CD4-positive, alpha-beta T cell treated with Interleukin-15 for 4 hours (primary cell): Measurements from ENCODE around the gene ANTXRL.
"Not testable (repeated sequence)": the region's sequence is repeated elsewhere in the genome, so short reads cannot be mapped to it uniquely, and the experiment has no call there.

Source experiments
- DNase-seq: peaks from one replicate; pipeline ENCODE4 v3.0.0-alpha.2; 2020; ENCODE audit warnings: low spot score

Gene ANTXRL

DNA sequence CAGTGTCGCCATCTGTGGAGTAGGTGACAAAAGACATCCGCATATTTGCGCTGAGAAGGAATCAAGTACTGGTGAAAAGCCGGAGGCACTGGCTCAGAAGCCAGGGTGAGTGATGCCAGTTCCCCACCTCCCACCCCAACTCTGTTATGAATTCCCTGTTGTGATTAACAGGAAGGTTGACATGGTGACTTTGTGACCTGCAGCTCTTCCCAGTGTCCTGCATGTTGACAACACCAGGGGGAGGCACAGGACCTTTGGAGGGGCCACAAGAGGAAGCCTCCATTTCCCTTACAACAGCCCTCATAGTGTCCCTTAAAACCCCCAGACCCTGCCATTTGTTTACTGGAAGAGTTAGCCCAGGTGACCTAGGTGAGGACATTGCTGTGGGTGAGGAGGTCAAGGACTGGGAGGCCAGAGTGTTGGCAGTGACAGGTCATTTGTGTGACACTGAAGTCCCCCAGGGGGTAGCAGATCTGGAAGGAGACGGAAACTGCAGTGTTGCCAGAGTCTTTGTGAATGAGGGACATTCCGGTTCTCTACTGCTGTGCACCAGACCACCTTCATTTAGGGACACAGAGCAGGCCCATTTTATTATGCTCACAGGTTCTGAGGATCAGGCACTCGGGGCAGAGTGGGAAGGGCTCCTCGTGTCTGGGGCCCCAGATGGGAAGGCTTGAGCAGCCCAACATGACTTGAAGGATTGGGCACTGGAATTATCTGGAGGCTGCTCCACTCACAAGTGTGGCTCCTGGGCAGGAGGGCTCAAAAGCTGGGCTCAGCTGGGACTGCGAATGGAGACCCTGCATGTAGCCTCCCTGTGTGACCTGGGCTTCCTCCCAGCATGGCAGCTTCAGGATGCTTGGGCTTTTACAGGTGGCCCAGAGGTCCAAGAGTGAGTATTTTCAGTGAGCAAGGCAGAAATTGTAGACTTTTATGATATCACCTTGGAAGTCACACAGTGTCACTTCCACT is 13.0 kb upstream of the ANTXRL start:
- no peak for DNase-seq

DNA sequence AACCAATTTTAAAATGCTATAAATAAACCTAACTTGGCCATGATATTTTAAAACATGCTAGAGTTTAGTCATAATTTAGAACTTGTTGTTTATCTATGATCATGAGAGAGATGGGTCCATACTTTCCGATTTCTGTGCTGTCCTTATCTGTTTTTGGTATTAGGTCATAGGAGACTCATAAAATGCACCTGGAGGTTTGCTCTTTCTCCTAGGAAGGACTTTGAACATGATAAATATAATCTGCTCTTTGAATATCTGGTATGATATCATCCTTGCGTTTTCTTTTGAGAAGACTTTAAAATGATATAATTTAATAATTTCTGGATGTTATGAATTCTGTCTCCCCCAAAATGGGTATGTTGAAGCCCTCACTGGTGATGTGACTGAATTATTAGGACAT is 9.0 kb upstream of the ANTXRL start:
- DNase-seq, result no peak

DNA sequence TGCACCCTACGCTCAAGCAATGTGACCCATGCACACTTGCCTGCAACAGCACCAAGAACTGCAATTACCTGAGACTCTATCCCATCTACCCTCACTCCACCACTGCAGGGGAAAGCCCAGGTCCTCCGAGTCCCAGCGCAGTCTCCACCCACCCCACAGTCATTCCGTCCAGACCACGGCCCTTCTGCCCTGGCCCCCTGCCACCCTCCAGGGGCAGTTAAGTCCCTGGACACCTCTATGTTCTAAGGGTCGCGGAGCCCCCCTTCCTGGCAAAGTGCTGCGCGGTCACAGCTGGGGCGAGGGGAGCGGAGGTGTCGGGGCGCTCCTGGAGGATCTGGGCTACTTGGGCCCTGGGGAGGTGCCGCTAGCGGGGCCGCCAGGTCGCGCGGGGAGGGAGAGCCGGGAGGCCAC is 4.4 kb upstream of the ANTXRL start:
- DNase-seq, result not testable (repeated sequence)

DNA sequence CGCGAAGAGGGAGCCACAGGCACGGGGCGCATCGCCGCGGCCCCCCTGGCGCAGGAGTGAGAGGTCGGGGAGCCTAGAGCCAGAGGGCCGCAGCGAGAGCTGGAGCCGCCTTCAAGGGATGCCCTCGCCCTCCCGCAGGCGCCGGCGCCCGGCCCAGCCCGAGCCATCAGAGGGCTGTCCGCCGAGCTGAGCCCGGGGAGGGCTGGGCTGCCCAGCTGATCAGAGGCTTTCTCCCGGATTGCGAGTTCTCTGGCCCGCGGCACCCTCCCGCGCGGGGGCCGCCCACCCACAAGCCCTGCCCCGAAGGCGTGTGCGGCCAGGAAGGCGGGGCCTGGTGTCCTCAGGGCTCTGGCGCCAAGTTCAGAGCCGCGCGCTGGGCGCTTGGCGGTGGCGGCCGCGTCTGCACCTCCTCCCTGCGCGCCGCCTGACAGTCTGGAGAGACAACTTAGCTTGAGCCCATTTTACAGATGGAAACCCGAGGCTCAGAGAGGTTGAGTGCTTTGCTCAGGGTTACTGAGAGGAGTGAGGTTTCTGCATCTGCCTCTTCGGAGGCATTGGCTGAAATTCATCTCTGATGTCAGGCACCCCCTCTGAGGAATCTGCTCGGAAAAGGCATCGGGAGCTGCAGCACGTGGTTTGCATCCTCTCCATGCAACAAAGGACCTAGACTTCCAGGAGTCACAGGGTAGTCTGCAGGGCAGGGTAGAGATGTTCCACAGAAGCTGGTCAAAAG is 3.8 kb upstream of the ANTXRL start:
- DNase-seq, result peak; percentile 70

DNA sequence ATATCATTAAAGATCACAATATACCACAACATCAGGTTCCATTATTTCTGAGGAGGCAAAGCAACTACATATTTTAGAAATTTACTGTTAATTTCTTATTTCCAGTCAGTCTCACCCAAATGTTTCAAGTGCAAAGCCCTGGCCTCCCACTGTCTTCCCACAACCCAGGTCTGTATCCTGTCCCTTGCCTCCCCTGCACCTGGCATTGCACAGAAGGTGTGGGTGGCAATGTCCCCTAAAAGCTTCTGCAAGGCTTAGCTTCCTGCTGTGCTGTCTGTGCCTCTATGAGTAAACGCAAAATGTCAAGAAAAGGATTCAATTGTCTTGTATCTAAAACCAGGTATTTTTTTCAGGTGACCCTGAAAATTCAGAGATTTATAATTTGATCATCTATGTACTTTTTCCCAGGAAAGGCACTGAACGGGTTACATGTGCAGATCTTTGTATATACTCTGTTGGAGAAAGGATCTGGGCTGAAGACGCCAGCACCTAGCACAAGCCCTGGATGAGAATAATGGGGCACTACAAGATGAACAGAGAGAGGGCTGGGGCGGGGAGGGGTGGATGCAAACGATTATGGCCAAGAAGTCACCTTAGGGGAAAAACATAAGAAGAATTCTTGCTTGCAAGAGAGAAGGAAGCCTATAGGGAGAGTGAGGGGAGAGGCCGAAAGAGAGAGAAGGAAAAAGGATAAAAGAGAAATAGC is 3.1 kb upstream of the ANTXRL start:
- DNase-seq, result no peak

DNA sequence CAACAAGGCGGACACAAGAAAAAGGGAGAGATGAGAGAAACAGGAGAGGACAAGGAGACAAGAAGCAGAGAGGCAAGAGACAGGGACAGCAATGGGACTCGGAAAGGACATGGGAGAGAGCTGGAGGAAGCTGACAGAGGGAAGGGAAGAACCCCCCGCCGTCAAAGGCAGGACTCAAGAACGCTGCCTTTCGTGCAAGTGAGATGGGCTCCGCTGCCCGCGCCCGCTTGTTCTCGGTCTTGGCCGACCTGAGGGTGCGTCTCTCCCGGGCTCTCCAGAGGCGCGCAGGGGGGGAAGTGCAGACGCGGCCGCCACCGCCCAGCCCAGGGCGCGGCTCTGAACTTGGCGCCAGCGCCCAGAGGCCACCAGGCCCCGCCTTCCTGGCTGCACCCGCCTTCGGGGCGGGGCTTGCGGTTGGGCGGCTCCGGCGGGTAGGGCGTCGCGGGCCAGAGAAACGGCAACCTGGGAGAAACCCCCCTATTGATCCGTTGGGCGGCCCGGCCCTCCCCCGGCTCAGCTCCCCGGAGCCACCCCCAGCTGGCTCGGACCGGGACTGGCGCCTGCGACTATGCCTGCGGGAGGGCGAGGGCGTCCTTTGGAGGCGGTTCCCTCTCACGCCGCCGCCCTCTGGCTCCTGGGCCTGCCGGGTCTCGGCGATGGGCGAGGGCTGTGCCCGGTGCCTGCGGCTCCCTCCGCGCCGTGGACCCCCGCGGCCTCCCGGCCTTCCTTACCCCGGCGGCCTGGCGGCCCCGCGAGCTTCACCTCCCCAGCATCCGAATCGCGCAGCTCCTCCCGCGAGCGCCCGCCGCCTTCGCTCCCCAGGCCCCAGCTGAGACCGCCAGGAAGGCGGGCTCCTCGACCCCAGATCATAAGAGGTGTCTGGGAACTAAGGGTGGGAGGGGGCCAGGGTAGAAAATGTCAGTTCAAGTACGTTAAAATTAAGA is 2.2 kb upstream of the ANTXRL start:
- DNase-seq, result peak; percentile 71

DNA sequence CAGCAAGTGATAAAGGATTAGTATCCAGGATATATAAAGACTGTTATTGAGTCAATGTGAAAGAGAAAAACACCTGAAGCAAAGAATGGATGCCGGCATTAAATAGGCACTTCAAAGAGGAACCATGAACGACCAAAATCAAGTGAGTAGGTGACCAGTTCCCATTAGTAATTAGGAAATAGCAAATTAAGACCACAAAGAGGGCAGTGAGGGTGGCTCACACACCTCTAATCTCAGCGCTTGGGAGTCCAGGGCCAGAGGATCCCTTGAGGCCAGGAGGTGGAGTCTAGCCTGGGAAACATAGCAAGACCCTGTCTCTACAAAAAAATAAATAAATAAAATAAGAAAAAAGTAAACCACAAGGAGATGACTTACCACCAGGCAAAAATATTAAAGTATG is 1.5 kb upstream of the ANTXRL start:
- DNase-seq, result no peak

DNA sequence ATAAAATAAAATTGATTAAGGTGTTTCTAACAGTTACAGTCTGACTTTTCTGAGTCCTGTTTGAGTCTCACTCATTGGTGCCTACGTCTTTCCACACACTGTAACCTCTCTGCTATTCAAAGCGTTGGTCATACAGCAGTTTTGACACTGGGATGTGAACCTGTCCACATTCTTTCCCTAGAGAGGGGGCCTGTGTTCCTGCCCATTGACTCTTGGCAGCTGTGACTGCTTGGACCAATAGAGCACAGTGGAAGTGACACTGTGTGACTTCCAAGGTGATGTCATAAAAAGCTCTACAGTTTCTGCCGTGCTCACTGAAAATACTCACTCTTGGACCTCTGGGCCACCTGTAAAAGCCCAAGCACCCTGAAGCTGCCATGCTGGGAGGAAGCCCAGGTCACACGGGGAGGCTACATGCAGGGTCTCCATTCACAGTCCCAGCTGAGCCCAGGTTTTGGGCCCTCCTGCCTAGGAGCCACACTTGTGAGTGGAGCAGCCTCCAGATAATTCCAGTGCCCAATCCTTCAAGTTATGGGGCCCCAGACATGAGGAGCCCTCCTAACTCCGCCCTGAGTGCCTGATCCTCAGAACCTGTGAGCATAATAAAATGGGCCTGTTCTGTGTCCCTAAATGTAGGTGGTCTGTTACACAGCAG is 704 bp upstream of the ANTXRL start:
- no peak for DNase-seq

DNA sequence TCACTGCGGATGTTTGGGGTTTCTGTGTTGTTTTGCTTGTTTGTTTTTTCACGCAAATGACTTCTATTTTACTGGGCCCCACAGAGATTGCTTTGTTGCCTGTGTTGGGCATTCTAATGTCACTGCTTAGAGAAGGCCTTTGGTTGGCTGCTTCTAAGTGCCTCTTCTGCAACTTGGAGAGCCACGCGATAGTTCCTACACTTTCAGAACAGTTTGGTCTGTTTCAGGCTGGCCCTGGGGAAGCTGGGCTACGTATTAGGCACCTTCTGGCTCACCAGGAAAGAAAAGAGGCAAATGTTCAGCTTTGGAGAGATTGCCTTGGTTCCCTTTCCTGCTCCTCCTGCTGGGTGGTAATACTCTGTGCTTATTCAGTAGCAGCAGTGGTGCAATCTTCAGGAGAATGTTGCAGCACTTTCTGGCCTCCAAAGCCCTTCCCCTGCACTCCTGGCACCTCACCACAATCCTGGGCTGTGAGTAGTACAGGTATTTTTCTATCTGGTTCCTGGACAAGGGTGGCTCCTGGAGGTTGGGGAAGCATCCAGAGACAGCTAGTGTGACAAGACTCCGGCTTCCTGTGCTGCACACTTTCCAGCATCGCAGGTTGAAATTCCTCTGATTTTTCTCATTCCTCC is 1.2 kb downstream of the ANTXRL start:
- no peak for DNase-seq

DNA sequence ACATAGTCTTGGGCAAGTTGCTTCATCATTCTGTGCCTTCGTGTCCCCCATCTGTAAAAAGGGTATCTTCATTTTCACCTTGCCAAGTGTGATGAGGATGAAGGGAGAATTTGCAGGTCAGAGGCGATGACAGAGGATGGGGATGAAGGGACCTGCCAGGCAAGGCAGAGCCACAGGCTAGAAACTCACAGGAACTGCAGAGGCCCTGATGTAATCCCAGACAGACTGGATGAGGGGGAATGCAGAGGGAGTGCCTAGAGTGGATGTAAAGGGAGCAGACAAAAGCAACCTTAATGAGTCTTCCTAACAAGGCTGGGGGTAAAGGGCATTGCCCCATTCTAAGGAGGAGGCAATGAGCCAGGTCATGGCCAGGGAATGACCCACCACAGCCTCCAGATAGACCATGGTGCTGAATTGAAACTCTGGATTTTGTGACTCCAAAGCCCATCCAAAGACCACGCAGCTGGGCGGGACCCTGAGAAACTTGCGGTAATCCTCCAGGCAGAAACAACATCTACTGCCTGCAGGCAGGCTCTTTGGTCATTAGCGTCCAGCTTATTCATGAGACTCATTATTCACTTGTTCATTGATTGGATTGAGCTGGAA is 1.9 kb downstream of the ANTXRL start:
- DNase-seq, result no peak

DNA sequence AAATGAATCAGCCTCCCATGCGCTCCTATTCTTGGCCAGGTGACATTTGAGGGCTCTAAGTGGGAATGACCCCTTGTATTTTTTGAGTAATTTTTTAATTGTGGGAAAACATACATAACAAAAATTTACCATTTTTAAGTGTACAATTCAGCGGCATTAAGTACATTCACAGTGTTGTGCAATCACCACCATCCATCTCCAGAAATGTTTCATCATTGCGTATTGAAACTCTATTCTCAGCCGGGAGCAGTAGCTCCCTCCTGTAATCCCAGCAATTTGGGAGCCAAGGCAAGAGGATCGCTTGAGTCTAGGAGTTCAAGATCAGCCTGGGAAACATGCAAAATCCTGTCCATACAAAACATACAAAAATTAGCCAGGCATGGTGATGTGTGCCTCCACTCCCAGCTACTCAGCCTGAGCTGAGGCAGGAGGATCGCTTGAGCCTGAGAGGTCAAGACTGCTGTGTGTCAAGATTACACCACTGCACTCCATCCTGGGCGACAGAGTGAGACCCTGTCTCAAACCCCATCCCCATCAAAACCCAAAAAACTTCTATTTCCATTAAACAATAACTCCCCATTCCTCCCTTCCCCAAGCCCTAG is 2.5 kb downstream of the ANTXRL start:
- DNase-seq, result no peak

DNA sequence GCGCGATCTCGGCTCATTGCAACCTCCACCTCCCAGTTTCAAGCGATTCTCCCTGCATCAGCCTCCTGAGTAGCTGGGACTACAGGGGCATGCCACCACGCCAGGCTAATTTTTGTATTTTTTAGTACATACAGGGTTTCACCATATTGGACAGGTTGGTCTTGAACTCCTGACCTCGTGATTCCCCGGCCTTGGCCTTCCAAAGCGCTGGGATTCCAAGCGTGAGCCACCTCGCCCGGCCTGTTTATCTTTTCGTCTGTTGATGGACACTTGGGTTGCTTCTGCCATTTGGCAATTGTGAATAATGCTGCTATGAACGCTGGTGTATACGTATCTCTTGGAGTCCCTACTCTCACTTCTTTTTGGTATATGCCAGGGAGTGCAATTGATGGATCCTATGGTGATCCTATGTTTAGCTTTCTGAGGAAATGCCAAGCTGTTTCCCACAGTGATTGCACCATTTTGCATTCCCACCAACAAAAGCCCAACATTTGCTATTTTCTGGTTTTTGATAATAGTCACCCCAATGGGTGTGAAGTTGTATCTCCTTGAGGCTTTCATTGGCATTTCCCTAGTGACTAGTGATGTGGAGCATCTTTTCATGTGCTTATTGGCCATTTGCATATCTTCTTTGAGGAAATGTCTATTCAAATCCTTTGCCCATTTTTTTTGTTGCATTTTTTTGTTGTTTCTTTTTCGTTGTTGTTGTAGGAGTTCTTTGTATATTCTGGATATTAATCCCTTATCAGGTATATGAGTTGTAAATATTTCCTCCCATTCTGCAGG is 3.5 kb downstream of the ANTXRL start:
- DNase-seq, result no peak

DNA sequence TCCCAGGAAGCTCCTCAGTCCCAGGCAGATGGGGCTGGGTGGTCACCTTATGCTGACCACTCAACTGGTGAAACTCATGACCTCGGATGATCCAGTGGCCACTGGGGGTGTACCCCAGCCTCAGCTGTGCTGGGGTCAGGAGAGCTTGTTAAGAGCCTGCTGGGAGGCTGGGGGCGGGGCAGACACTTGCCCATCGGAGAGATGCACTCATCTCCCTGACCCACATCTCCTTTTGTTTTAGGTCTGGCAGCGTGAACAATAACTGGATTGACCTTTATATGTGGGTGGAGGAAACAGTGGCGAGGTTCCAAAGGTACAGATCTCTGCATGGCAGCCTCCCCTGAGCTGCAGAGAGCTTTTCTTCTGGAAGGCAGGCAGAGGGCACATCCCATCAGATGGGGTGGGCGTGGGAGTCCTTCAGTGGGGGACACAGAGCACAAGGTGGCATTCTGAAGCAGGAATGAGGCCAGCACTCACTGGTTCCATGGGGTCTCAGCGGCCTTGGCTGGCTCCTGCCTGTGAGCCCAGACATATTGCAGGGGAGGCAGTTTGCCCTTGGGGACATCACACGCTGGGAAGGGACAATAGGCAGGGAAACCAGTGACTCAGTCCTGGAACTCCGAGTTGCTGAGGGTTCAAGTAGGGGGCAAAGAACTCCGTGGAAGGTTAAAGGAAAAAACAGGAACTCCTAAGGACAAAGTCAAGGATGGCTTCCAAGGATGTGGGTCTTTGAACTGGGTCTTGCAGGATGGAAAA is 5.2 kb downstream of the ANTXRL start:
- DNase-seq, result no peak

DNA sequence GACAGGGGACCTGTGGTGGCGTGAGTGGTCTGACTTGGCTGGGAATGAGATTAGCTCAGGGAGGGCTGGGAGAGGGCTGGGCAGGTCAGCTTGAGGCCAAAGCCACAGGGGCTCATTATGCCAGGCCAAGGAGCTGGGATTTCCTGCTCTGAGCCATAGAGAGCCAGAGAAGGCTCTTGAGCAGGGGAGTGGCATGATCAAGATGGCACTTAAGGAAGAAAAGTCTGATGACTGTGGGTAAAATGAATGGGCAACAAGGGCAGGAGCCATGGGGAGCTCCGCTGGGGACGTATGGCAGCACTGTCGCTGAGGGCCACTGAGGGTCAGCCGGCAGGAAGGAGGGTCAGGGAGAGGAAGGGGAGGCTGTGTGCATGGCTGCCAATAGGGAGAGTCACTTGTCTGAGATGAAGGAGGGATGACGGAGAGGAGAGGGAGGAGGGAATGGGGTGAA is 5.8 kb downstream of the ANTXRL start:
- no peak for DNase-seq

DNA sequence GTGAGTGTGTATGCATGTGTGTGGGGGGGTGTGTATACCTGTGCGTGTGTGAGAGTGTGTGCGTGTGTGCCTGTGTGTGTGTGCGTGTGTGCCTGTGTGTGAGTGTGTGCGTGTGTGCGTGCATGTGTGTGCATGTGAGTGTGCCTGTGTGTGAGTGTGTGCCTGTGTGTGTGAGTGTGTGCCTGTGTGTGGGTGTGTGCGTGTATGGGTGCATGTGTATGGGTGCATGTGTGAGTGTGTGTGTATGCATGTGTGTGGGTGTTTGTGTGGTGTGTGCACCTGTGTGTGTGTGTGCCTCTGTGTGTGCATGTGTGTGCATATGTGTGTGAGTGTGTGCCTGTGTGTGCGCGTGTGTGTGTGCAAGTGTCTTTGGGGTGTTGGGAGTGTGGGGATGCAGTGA is 6.4 kb downstream of the ANTXRL start:
- DNase-seq, result no peak

DNA sequence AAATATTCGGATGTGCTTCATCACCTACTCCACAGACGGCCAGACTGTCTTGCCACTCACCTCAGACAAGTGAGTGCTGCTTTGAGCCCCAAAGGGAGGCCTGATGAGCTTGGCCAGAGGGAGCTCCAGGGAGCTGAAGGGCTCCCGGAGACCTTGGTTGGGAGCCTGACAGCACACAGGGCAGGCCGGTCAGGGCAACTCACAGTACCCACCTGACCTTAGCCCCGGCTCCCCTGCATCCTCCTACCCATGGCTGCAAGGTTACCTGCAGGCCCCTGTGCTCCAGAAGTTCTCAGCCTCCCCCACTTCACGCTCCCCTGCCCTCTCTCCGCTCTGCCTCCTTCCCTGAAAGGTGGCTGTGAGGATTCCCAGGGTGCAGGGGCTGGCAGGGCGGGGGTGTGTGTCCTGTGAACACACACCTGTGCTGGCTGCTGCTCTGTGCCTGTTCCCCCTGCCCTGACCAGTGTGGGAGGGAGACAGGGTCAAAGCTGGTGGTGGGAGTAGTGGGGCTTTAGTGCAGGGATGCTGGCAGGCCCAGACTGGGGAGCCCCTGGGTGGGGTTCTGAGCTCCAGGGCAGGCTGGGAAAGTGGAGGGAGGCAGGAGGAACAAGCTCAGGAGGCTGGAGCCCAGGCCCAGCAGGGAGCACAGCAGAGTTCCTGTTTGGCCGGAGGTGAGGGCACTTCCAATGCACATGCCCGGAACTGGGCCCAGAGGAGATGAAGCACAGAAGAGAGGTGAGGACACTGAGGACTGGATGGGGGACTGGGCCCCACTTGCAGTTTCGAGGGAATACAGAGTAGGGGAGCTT is 7.2 kb downstream of the ANTXRL start:
- DNase-seq, result no peak

DNA sequence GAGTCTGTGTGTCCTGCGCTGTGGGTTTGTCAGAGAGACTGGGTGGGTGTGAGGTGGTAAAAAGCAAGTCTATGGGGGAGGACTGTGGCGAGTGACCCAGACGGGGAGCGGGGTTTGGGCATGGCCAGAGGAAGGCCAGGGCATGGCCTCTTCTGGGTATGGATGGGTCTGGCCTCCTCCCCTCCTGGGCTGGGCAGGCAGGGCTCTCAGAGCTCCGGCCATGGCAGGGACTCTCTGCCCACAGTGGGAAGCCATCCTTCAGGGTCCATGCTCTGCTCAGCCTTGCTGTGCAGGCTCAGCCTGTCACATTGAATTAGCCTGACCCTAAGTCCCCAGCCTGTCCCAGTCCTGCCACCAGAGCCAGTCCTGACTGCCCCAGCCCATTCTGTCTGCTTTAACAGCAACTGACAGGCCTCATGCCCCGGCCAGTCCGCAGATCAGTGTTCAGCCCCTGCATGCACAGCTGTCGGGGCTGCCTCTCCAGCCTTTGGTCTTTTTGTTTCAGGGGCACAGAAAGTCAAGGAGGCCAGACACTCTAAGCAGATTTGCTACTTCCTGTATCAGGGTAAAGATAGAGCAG is 7.9 kb downstream of the ANTXRL start:
- no peak for DNase-seq
